Stimulated activated CD8-positive, alpha-beta memory T cell treated with anti-CD3 and anti-CD28 coated beads, Interleukin-7, amount 100 ng/mL, for 48 hours (primary cell): ENCODE measurements around the gene ZMIZ1.

ENCODE experiments used
- DNase-seq, 2 donors: peaks; one replicate each; pipeline ENCODE4 v3.0.0-alpha.2; 2020; ENCODE audit warnings: low read depth in 1 of 2; ENCODE audit errors: extremely low read depth in 1 of 2

Gene ZMIZ1

DNA sequence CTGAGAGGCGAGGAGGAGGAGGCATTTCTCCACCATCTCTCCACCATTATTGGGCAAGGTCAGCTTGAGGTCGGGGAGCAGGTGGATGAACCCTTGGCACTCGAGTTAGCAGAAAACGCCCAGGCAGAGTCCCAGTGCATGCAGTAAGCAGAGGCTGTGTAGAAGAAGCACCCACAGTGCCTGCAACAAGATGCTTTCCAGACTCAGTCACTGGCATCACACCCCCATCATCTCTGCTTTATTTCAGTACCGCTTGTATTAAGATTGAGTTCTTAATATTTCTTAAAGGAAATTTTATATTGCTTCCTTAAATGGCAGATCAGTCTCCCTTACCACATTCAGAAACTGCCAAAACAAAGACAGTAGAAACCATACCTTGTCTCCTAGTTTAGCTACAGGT lies 156.2 kb downstream of the ZMIZ1 start:
- no peak for DNase-seq

- DNase-seq, result no peak
These were observed 157.9 kb downstream of the ZMIZ1 start for GRCh38 chr10:79226391-79227245.

- DNase-seq, result no peak
These were observed 160.3 kb downstream of the ZMIZ1 start for GRCh38 chr10:79229071-79229541.

- no peak for DNase-seq
These were observed 161.1 kb downstream of the ZMIZ1 start for GRCh38 chr10:79229830-79230327.

- DNase-seq, result no peak
These were observed 161.6 kb downstream of the ZMIZ1 start for GRCh38 chr10:79230328-79230830.

DNA sequence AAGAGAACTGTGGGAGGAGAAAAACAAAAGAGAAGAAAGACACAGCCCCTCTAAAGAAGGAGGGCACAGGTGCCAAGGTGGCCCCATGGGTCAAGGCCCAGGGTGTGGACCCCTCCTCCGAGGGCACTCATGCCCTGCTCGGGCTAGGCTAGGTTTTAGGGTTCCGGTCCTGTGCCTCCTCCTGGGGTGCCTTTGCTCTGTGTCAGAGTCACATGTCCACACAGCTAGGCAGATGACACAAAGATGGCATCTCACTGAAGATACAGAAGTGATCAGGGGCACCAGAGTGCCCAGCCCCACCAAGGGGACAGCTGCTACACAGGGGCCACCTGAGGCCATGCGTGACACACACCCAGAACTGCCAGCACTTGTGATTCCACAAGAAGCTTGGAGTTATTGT lies 162.1 kb downstream of the ZMIZ1 start:
- DNase-seq, result no peak

GRCh38 chr10:79231908-79232307 lies 163.1 kb downstream of the ZMIZ1 start:
- no peak for DNase-seq

GRCh38 chr10:79232864-79233263 lies 164.1 kb downstream of the ZMIZ1 start:
- no peak for DNase-seq

DNA sequence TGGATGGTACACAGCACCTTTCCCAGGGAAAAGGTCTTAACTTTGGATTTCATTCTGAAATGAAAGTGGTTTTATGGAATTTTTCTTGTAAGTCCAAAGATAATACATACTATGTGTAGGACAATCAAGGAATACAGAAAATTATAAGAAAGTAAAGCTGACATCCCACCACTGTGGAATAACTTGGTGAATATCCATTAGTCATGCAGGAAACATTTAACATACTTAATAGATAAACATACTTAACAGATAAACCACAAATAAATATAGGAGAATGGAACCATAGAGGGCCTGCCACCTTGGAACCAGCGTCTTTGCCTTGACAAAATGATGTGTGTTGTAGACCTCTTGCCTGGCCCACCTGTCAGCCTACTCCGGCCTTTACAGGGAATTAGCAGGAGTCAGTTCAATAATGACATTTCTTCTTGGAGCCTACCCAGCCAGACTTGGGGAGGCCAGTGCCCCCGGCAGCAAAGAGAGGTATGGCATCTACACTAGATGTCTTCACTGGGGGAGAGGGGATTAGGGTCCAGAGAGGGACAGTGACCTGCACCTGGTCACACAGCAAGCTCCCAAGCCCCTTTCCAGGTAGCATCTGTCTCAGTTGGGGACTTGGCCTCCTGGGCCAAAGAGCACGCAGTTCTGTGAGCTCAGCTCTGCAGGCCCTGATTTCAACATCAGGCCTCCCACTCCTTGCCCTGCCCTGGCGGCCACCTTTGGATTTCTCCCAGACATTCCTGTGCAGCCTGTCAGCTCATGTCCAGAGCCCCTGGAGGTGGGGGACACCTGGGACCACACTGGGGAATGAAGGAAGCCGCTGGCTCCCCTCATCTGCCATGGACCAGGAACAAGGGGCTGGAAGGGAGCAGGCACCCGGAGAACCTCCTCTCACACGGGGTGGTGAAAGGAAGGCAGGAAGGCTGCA lies 165.9 kb downstream of the ZMIZ1 start:
- no peak for DNase-seq

GRCh38 chr10:79235765-79236432 lies 167.1 kb downstream of the ZMIZ1 start:
- no peak for DNase-seq

DNA sequence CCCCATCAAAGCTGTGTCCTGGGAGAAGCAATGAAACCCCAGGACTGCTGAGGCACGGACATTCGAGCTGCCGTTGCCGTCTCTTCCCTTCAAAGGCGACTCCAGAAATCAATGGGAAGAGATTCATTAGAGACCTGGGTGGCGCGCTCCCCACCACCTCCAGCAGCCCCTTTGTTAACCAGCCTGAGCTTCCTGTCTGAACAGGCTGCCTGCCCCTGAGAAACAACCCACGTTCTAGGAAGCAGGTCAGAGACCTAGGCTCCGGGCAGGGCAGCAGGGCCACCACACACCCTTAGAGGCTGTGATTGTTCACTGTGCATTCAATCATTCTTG lies 167.6 kb downstream of the ZMIZ1 start:
- no peak for DNase-seq

- DNase-seq, result no peak
These were observed 168.8 kb downstream of the ZMIZ1 start for GRCh38 chr10:79237454-79238157.

DNA sequence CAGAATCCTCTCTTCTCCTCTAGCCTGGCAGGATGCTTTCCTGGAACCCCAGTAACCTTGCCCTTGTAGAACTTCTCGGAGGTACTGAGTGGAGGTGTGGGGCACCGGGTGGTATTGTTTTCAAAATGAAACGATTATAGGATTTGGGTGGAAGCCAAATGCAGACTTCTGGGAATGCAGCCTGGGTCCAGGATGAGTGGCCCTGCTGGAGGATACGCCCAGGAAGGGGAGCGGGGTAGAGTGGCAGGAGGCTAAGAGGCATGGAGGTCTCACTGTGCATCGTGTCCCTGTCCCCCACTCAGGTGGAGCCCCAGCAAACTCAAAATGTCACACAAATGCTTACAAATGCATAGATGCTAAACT lies 169.4 kb downstream of the ZMIZ1 start:
- no peak for DNase-seq

- no peak for DNase-seq
These were observed 169.8 kb downstream of the ZMIZ1 start for GRCh38 chr10:79238606-79239005.

- DNase-seq, result no peak
These were observed 170.6 kb downstream of the ZMIZ1 start for GRCh38 chr10:79239275-79239779.

GRCh38 chr10:79239924-79240581 lies 171.3 kb downstream of the ZMIZ1 start:
- DNase-seq, result no peak

GRCh38 chr10:79241629-79241989 lies 172.8 kb downstream of the ZMIZ1 start:
- DNase-seq, result no peak

DNA sequence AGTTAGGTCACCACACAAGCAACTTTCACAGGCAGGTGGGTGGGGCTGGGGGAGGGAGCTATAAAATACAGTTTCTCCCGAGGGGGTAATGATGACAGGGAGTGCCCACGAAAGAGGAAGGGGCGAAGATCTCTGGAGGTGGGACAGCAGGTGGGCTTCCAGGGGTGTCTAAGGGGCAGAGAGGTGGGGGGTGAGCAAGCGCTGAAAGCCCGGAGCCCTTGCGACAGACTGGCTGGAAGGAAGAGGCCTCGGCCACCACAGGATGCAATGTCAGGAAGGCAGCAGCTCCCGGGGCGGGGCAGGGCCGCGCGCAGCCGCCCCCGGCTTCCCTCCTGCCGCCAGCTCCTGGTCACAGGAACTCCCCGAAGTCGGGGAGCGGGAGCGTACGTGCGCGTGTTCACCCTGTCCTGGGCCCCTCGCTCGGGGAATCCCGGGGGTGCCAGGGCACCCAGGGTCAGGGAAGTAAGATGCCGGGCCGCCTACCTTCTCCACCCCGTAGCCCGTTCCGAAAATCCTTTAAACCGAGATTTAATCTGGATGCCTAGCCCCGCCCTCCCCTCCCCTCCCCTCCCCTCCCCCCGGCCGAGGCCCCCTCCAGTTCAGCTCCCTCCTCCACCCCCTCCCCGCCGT lies 173.3 kb downstream of the ZMIZ1 start:
- peak; percentile 53 to 57 for DNase-seq

- DNase-seq, result no peak
These were observed 173.9 kb downstream of the ZMIZ1 start for GRCh38 chr10:79242620-79243152.
